DND-41 (cell line): ENCODE measurements around the gene LRP6.

Source experiments
- ATAC-seq: fragments of 200-7000 bp; cut with Tn5 transposase; 3 replicates; pipeline ENCODE4 v1.9.1; 2021; ENCODE audit warnings: low read depth; ENCODE audit not compliant: insufficient read depth
- DNase-seq: peaks from one replicate; pipeline ENCODE4 v3.0.0-alpha.2; 2020
- H2AFZ ChIP-seq: 2 replicates; pipeline ENCODE4 v1.6.0; 2012; ENCODE audit warnings: low read depth, low read length
- H3K27ac ChIP-seq: 2 replicates; pipeline ENCODE4 v1.5.1; 2012; ENCODE audit warnings: low read length, inconsistent platforms
- H3K27me3 ChIP-seq: fragments of 200-600 bp; sonication (generic); 2 replicates; pipeline ENCODE4 v1.6.0; 2012; ENCODE audit warnings: low read length, mild to moderate bottlenecking, inconsistent platforms; ENCODE audit not compliant: insufficient read depth, poor library complexity
- H3K36me3 ChIP-seq: 2 replicates; pipeline ENCODE4 v1.5.1; 2012; ENCODE audit warnings: low read length, inconsistent platforms; ENCODE audit not compliant: insufficient read depth
- H3K4me1 ChIP-seq: 2 replicates; pipeline ENCODE4 v1.5.1; 2012; ENCODE audit warnings: mild to moderate bottlenecking, low read length; ENCODE audit not compliant: insufficient read depth
- H3K4me2 ChIP-seq: 2 replicates; pipeline ENCODE4 v1.6.0; 2012; ENCODE audit warnings: mild to moderate bottlenecking, moderate library complexity, low read length, inconsistent platforms; ENCODE audit not compliant: insufficient read depth
- H3K4me3 ChIP-seq, 2 experiments: fragments of 200-600 bp in 1 of 2; shearing (Covaris generic) in 1 of 2; 2 replicates each; pipeline ENCODE4 v1.5.1; 2012 to 2016; ENCODE audit warnings: inconsistent platforms in 2 of 2, low read length in 2 of 2, mild to moderate bottlenecking in 2 of 2, low read depth in 1 of 2, moderate library complexity in 1 of 2
- H3K79me2 ChIP-seq: 2 replicates; pipeline ENCODE4 v1.6.0; 2012; ENCODE audit warnings: low read length, inconsistent platforms; ENCODE audit not compliant: insufficient read depth
- H3K9ac ChIP-seq: 2 replicates; pipeline ENCODE4 v1.6.0; 2012; ENCODE audit warnings: low read depth, mild to moderate bottlenecking, inconsistent platforms, low read length, moderate library complexity
- H3K9me3 ChIP-seq: 2 replicates; pipeline ENCODE4 v1.5.1; 2012; ENCODE audit warnings: low read length, moderate library complexity, mild to moderate bottlenecking, inconsistent platforms; ENCODE audit not compliant: insufficient read depth, severe bottlenecking
- H4K20me1 ChIP-seq: 2 replicates; pipeline ENCODE4 v1.6.0; 2012; ENCODE audit warnings: low read length; ENCODE audit not compliant: insufficient read depth
- EZH2 ChIP-seq: IDR thresholded peaks from 3 replicates; pipeline ENCODE4 v1.6.1; 2012; ENCODE audit warnings: borderline replicate concordance, low read depth, mild to moderate bottlenecking, moderate library complexity, low read length, inconsistent platforms; ENCODE audit not compliant: severe bottlenecking
- TF ChIP-seq, protein P1 (sequence below): IDR thresholded peaks from 2 replicates; pipeline ENCODE4 v1.5.1; 2012; ENCODE audit warnings: borderline replicate concordance, low read length, moderate library complexity, mild to moderate bottlenecking; ENCODE audit not compliant: poor library complexity, severe bottlenecking; ENCODE audit errors: extremely low read depth

The LRP6 gene

DNA sequence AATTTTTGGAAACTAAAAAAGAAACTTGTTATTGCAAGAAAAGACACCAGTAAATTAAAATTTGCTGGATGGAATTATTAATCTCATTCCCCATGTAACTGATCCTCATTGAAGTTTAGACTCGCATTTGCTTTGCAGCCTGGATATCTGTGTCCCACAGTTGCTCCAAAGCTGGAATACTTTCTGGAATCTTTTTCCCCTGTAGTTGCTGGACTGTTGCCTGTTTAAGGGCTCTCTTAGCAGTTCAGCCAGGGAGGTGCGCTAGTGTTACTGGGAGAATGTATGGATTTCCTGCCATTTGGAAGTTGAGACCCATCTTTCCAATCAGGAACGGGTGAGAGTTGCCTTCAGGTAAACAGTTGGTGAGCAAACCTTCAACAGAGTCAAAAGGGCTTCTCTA lies 175.8 kb downstream of the LRP6 start:
- no peaks in the 10 kb centered on the region for H3K9me3 ChIP-seq
- H3K27me3 ChIP-seq = peaks cover 7% of the 10 kb centered on the region
- H3K9ac ChIP-seq = no peak overlapping the region
- ATAC-seq = no peak
- no peaks in the 10 kb centered on the region for H3K4me1 ChIP-seq
- DNase-seq = no peak
- no peaks in the 10 kb centered on the region for H3K79me2 ChIP-seq
- no peak overlapping the region for H2AFZ ChIP-seq
- TF ChIP-seq, protein P1, sequence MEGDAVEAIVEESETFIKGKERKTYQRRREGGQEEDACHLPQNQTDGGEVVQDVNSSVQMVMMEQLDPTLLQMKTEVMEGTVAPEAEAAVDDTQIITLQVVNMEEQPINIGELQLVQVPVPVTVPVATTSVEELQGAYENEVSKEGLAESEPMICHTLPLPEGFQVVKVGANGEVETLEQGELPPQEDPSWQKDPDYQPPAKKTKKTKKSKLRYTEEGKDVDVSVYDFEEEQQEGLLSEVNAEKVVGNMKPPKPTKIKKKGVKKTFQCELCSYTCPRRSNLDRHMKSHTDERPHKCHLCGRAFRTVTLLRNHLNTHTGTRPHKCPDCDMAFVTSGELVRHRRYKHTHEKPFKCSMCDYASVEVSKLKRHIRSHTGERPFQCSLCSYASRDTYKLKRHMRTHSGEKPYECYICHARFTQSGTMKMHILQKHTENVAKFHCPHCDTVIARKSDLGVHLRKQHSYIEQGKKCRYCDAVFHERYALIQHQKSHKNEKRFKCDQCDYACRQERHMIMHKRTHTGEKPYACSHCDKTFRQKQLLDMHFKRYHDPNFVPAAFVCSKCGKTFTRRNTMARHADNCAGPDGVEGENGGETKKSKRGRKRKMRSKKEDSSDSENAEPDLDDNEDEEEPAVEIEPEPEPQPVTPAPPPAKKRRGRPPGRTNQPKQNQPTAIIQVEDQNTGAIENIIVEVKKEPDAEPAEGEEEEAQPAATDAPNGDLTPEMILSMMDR = no peak
- no peak for TF ChIP-seq EZH2
- no peak overlapping the region for H3K4me2 ChIP-seq
- no peak overlapping the region for H3K4me3 ChIP-seq
- no peaks in the 10 kb centered on the region for H4K20me1 ChIP-seq
- H3K36me3 ChIP-seq = no peaks in the 10 kb centered on the region
- no peak overlapping the region for H3K27ac ChIP-seq

DNA sequence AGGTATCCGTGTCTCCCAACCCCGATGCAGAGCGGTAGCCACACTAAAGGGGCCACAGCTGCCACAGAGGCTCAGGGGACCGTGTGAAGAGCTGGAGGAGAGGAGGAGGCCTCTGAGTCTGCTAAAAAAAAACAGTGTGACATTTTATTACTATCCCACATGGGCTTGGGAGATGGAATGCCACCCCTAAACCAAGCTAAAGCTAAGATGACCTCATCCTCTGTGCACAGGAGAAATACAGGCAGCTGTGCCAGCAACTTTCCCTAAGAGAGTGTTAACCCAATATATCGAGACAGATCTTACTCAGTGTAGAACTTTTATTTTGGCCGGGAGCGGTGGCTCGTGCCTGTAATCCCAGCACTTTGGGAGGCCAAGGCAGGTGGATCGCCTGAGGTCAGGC lies 178.1 kb downstream of the LRP6 start:
- Histone ChIP-seq H3K9ac (no peak overlapping the region), H4K20me1 (no peaks in the 10 kb centered on the region), H3K4me3 (no peak overlapping the region), H3K79me2 (no peaks in the 10 kb centered on the region), H3K27me3 (peaks cover 12% of the 10 kb centered on the region), H3K9me3 (no peaks in the 10 kb centered on the region), H3K4me1 (no peaks in the 10 kb centered on the region), H3K4me2 (no peak overlapping the region), H3K27ac (no peak overlapping the region), H3K36me3 (no peaks in the 10 kb centered on the region), H2AFZ (no peak overlapping the region)
- TF ChIP-seq EZH2 = no peak
- TF ChIP-seq, protein P1 = no peak
- DNase-seq = no peak
- ATAC-seq = no peak

DNA sequence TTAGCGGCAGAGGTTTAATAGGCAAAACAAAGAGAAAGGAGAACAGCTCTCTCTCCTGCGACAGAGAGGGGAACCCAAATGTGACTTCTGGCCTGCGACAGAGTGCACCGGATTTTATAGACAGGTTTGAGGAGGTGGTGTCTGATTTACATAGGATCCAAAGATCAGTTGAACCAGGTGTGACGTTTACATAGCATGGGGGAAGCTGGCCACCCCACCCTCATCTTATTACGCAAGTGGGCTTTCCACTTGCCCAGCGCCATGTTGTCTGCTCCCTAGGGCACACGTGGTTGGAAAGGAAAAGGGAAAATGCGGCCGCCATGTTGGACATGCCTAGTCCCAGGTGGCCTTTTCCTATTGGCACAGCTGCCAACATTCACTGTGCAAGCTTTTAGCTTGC lies 178.7 kb downstream of the LRP6 start:
- Histone ChIP-seq H3K27ac (no peak overlapping the region), H3K4me3 (no peak overlapping the region), H3K36me3 (no peaks in the 10 kb centered on the region), H2AFZ (no peak overlapping the region), H3K9ac (no peak overlapping the region), H4K20me1 (no peaks in the 10 kb centered on the region), H3K4me2 (no peak overlapping the region), H3K27me3 (peaks cover 12% of the 10 kb centered on the region), H3K79me2 (no peaks in the 10 kb centered on the region), H3K4me1 (no peaks in the 10 kb centered on the region), H3K9me3 (no peaks in the 10 kb centered on the region)
- TF ChIP-seq EZH2 = no peak
- TF ChIP-seq, protein P1 = no peak
- ATAC-seq (no peak), DNase-seq (no peak)

DNA sequence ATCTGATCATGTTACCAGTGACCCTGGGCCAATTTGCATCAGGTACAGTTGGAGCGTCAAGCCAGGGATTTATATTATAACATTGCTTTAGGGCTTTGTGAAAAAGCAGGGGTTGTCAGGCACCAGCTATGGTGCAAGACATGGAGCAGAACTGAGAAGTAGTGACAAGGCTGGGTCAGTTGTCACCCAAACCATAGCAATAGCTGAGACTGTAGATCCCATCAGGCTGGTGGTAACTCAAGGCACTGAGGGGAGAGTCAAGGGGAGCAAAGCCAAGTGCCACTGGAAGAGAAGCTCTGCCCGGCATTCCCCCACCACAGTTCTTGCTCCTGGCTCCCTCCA lies 179.2 kb downstream of the LRP6 start:
- no peak for ATAC-seq
- H2AFZ ChIP-seq = no peak overlapping the region
- H3K4me1 ChIP-seq = no peaks in the 10 kb centered on the region
- H3K4me3 ChIP-seq = no peak overlapping the region
- TF ChIP-seq, protein P1 = no peak
- no peak for TF ChIP-seq EZH2
- no peaks in the 10 kb centered on the region for H3K79me2 ChIP-seq
- H3K27me3 ChIP-seq = peaks cover 12% of the 10 kb centered on the region
- H3K9me3 ChIP-seq = no peaks in the 10 kb centered on the region
- no peak overlapping the region for H3K27ac ChIP-seq
- no peak overlapping the region for H3K9ac ChIP-seq
- no peak overlapping the region for H3K4me2 ChIP-seq
- no peaks in the 10 kb centered on the region for H3K36me3 ChIP-seq
- no peak for DNase-seq
- H4K20me1 ChIP-seq = no peaks in the 10 kb centered on the region
